Endothelial cell of umbilical vein (primary cell): ENCODE data around the gene PLA2G6.

Experiments used
- EZH2 ChIP-seq: IDR thresholded peaks from 2 replicates; pipeline ENCODE4 v1.6.1; 2012; ENCODE audit warnings: borderline replicate concordance, low read depth, mild to moderate bottlenecking, moderate library complexity, low read length, inconsistent platforms; ENCODE audit not compliant: severe bottlenecking
- JUN ChIP-seq: IDR thresholded peaks from 2 replicates; pipeline ENCODE4 v1.6.1; 2011; ENCODE audit warnings: borderline replicate concordance, low read depth; ENCODE audit not compliant: insufficient read length, insufficient read depth
- MYC ChIP-seq: IDR thresholded peaks from one replicate; pipeline ENCODE4 v1.6.1; 2011; ENCODE audit warnings: mild to moderate bottlenecking, low read depth, low read length
- POLR2A ChIP-seq: IDR thresholded peaks from 2 replicates; pipeline ENCODE4 v1.6.1; 2012; ENCODE audit warnings: low read depth, mild to moderate bottlenecking, control low read depth, low read length
- POLR2AphosphoS5 ChIP-seq: IDR thresholded peaks from 2 replicates; pipeline ENCODE4 v1.6.1; 2012; ENCODE audit warnings: low read depth, mild to moderate bottlenecking, control low read depth, low read length, moderate library complexity; ENCODE audit not compliant: insufficient read depth
- TF ChIP-seq, protein P1 (sequence below), 2 donors: IDR thresholded peaks; 1 replicate in 1 of 2; 2 replicates in 1 of 2; pipeline ENCODE4 v1.5.1; 2011; ENCODE audit warnings: low read length in 2 of 2, mild to moderate bottlenecking in 2 of 2, moderate library complexity in 2 of 2, control low read depth in 1 of 2, inconsistent platforms in 1 of 2, low read depth in 1 of 2; ENCODE audit not compliant: insufficient read depth in 1 of 2; ENCODE audit errors: extremely low read depth in 1 of 2
- TF ChIP-seq, protein P2 (sequence below): IDR thresholded peaks from 2 replicates; pipeline ENCODE4 v1.6.1; 2011; ENCODE audit not compliant: insufficient read depth, insufficient read length

DNA sequence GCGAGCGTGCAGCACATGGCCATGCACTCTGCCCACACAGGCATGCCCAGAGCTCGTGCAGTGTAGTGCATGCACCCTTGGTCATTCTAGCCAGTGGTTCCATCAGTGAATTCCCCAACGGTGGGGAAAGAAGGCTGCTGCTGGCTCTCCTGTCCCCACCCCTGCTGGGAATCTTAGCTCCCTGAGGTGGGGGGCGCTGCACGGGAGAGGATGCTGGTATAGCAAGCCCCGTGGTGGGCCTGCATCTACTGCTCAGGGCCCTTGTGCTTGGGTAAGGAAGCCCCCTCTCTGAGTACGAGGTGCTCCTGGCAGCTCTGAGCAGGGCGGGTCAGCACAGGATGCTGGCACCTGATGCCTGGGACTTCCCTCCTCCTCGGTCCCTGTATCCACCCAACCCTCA, 52.6 kb downstream of the PLA2G6 start:
- TF ChIP-seq, protein P1, sequence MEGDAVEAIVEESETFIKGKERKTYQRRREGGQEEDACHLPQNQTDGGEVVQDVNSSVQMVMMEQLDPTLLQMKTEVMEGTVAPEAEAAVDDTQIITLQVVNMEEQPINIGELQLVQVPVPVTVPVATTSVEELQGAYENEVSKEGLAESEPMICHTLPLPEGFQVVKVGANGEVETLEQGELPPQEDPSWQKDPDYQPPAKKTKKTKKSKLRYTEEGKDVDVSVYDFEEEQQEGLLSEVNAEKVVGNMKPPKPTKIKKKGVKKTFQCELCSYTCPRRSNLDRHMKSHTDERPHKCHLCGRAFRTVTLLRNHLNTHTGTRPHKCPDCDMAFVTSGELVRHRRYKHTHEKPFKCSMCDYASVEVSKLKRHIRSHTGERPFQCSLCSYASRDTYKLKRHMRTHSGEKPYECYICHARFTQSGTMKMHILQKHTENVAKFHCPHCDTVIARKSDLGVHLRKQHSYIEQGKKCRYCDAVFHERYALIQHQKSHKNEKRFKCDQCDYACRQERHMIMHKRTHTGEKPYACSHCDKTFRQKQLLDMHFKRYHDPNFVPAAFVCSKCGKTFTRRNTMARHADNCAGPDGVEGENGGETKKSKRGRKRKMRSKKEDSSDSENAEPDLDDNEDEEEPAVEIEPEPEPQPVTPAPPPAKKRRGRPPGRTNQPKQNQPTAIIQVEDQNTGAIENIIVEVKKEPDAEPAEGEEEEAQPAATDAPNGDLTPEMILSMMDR (IDR thresholded peaks at IDR 0.05; ENCODE audit: extremely low read depth in 1 of 2, insufficient read depth in 1 of 2, low read depth in 1 of 2, low read length in 2 of 2): no peak
- TF ChIP-seq POLR2AphosphoS5: no peak
- no peak for TF ChIP-seq EZH2
- no peak for TF ChIP-seq POLR2A
- TF ChIP-seq MYC: no peak
- TF ChIP-seq JUN: no peak
- TF ChIP-seq, protein P2, sequence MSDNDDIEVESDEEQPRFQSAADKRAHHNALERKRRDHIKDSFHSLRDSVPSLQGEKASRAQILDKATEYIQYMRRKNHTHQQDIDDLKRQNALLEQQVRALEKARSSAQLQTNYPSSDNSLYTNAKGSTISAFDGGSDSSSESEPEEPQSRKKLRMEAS: no peak
